Measurements from ENCODE around the gene ACTL7B. TPM values are rescaled to one million over a fixed set of nuclear protein-coding genes. Genes with fewer than 3 reads are reported as not detected.
"Not testable (repeated sequence)": the region's sequence is repeated elsewhere in the genome, so short reads cannot be mapped to it uniquely, and the experiment has no call there.

The ACTL7B gene
- total RNA-seq, 1 donor from 2014 or later: not detected

DNA sequence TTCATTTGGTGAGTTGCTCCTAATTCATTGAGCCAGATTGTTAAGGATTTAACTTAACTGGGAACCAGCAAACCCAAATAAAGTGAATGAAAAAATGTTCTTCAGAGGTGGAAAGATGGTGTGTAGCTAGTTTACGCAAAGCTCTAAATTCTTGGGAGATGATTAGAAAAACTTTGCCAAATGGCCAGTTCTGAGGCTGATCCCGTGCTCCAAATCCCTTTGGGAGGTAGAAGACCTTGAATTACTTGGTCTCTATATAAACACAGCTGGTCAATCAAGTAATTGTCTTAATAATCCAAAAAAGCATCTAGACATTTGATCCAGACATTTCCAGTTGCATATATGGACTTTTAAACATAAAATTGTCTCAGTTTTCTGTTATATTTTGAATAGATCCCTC lies 11.4 kb downstream of the ACTL7B start:
- H3K27ac ChIP-seq (ENCODE audit: low read depth, low read length): no peak overlapping the region
- no peaks in the 10 kb centered on the region for H3K9me3 ChIP-seq (ENCODE audit: insufficient read depth, low read depth, low read length)
- no peaks in the 10 kb centered on the region for H3K9me3 Mint-ChIP-seq (ENCODE audit: unreplicated experiment)
- no peak overlapping the region for H3K4me3 ChIP-seq (ENCODE audit: insufficient read depth, low read depth, low read length)
- no peak overlapping the region for H3K4me2 ChIP-seq (ENCODE audit: low read length)
- FAIRE-seq: no peak
- no peaks in the 10 kb centered on the region for H3K27me3 ChIP-seq (ENCODE audit: insufficient read depth, low read length)
- H2AFZ ChIP-seq (ENCODE audit: low read depth, low read length): no peak overlapping the region
- no peak for DNase-seq (ENCODE audit: low read depth)
- H3K36me3 Mint-ChIP-seq (ENCODE audit: low read depth, unreplicated experiment): no peaks in the 10 kb centered on the region
- no peaks in the 10 kb centered on the region for H4K20me1 ChIP-seq (ENCODE audit: insufficient read depth, low read length)
- no peak overlapping the region for H3K9ac ChIP-seq (ENCODE audit: low read length)
- no peaks in the 10 kb centered on the region for H3K27me3 Mint-ChIP-seq (ENCODE audit: low read depth, unreplicated experiment)
- no peak overlapping the region for H3K4me3 Mint-ChIP-seq (ENCODE audit: unreplicated experiment)
- H3K36me3 ChIP-seq (ENCODE audit: insufficient read depth, low read length): no peaks in the 10 kb centered on the region
- H3K79me2 ChIP-seq (ENCODE audit: insufficient read depth, low read length): no peaks in the 10 kb centered on the region
- no peaks in the 10 kb centered on the region for H3K4me1 ChIP-seq (ENCODE audit: insufficient read depth, low read length)
- H3K4me1 Mint-ChIP-seq (ENCODE audit: low read depth, unreplicated experiment): no peaks in the 10 kb centered on the region
- no peak overlapping the region for H3K27ac Mint-ChIP-seq (ENCODE audit: unreplicated experiment)
- TF ChIP-seq EZH2 (IDR thresholded peaks at IDR 0.05; ENCODE audit: insufficient read depth, low read length): no peak
- TF ChIP-seq, protein P1, sequence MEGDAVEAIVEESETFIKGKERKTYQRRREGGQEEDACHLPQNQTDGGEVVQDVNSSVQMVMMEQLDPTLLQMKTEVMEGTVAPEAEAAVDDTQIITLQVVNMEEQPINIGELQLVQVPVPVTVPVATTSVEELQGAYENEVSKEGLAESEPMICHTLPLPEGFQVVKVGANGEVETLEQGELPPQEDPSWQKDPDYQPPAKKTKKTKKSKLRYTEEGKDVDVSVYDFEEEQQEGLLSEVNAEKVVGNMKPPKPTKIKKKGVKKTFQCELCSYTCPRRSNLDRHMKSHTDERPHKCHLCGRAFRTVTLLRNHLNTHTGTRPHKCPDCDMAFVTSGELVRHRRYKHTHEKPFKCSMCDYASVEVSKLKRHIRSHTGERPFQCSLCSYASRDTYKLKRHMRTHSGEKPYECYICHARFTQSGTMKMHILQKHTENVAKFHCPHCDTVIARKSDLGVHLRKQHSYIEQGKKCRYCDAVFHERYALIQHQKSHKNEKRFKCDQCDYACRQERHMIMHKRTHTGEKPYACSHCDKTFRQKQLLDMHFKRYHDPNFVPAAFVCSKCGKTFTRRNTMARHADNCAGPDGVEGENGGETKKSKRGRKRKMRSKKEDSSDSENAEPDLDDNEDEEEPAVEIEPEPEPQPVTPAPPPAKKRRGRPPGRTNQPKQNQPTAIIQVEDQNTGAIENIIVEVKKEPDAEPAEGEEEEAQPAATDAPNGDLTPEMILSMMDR (IDR thresholded peaks at IDR 0.05; ENCODE audit: insufficient read depth, low read depth, low read length): no peak

DNA sequence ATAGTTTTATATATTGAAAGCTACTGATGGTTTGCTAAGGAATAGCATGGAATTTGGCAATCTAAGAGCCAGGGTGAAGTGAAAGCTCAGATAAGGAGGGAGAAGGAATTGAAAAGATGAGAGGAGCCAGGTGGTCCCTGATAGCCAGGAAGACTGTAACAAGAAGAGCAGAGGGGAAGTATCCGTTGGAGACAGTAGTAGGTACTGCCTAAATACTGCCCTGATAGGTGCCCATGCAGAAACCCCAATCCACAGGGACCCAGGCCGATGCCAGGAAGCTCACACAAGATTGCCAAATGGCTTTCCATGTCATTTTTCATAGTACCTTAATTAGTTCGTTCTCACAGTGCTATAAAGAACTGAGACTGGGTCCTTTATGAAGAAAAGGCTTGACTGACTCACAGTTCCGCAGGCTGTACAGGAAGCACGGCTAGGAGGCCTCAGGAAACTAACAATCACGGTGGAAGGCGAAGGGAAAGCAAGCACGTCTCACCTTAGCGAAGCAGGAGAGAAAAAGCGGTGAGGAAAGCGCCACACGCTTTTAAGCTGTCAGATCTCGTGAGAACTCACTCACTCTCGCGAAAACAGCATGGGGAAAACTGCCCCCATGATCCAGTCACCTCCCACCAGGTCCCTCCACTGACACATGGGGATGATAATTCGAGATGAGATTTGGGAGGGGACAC lies 13.0 kb downstream of the ACTL7B start:
- Mint-ChIP-seq H3K4me1 (ENCODE audit: low read depth, unreplicated experiment) (no peaks in the 10 kb centered on the region), H3K27ac (ENCODE audit: unreplicated experiment) (no peak overlapping the region), H3K9me3 (ENCODE audit: unreplicated experiment) (no peaks in the 10 kb centered on the region), H3K4me3 (ENCODE audit: unreplicated experiment) (no peak overlapping the region), H3K36me3 (ENCODE audit: low read depth, unreplicated experiment) (no peaks in the 10 kb centered on the region), H3K27me3 (ENCODE audit: low read depth, unreplicated experiment) (no peaks in the 10 kb centered on the region)
- no peak for FAIRE-seq
- Histone ChIP-seq H4K20me1 (ENCODE audit: insufficient read depth, low read length) (no peaks in the 10 kb centered on the region), H3K27ac (ENCODE audit: low read depth, low read length) (no peak overlapping the region), H3K27me3 (ENCODE audit: insufficient read depth, low read length) (no peaks in the 10 kb centered on the region), H3K4me3 (ENCODE audit: insufficient read depth, low read depth, low read length) (no peak overlapping the region), H3K9ac (ENCODE audit: low read length) (no peak overlapping the region), H3K4me2 (ENCODE audit: low read length) (no peak overlapping the region), H3K79me2 (ENCODE audit: insufficient read depth, low read length) (no peaks in the 10 kb centered on the region), H3K9me3 (ENCODE audit: insufficient read depth, low read depth, low read length) (no peaks in the 10 kb centered on the region), H3K4me1 (ENCODE audit: insufficient read depth, low read length) (no peaks in the 10 kb centered on the region), H3K36me3 (ENCODE audit: insufficient read depth, low read length) (no peaks in the 10 kb centered on the region), H2AFZ (ENCODE audit: low read depth, low read length) (no peak overlapping the region)
- no peak for TF ChIP-seq EZH2 (IDR thresholded peaks at IDR 0.05; ENCODE audit: insufficient read depth, low read length)
- TF ChIP-seq, protein P1 (IDR thresholded peaks at IDR 0.05; ENCODE audit: insufficient read depth, low read depth, low read length): no peak
- no peak for DNase-seq (ENCODE audit: low read depth)

DNA sequence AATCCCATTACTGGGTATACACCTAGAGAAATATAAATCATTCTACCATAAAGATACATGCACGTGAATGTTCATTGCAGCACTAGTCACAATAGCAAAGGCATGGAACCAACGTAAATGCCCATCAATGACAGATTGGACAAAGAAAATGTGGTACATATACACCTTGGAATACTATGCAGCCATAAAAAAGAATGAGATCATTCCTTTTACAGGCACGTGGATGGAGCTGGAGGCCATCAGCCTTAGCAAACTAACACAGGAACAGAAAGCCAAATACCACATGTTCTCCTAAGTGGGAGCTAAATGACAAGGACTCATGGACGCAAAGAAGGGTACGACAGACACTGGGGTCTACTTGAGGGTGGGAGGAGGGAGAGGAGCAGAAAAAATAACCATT lies 16.2 kb downstream of the ACTL7B start:
- not testable (repeated sequence) for FAIRE-seq; H3K27ac Mint-ChIP-seq (ENCODE audit: unreplicated experiment); H3K27me3 ChIP-seq (ENCODE audit: insufficient read depth, low read length); H3K36me3 Mint-ChIP-seq (ENCODE audit: low read depth, unreplicated experiment); H3K4me3 ChIP-seq (ENCODE audit: insufficient read depth, low read depth, low read length); H3K9me3 Mint-ChIP-seq (ENCODE audit: unreplicated experiment); H3K27ac ChIP-seq (ENCODE audit: low read depth, low read length); H3K4me1 Mint-ChIP-seq (ENCODE audit: low read depth, unreplicated experiment); H4K20me1 ChIP-seq (ENCODE audit: insufficient read depth, low read length); H3K4me2 ChIP-seq (ENCODE audit: low read length); DNase-seq (ENCODE audit: low read depth); H3K27me3 Mint-ChIP-seq (ENCODE audit: low read depth, unreplicated experiment); H3K4me3 Mint-ChIP-seq (ENCODE audit: unreplicated experiment); H3K36me3 ChIP-seq (ENCODE audit: insufficient read depth, low read length); H3K79me2 ChIP-seq (ENCODE audit: insufficient read depth, low read length); H3K9ac ChIP-seq (ENCODE audit: low read length); H2AFZ ChIP-seq (ENCODE audit: low read depth, low read length); H3K4me1 ChIP-seq (ENCODE audit: insufficient read depth, low read length); H3K9me3 ChIP-seq (ENCODE audit: insufficient read depth, low read depth, low read length)
